Stimulated activated CD8-positive, alpha-beta memory T cell treated with anti-CD3 and anti-CD28 coated beads, Interleukin-7, amount 100 ng/mL, for 1 hour (primary cell): ENCODE data around the gene FNIP1.
"Not testable (repeated sequence)": the region's sequence is repeated elsewhere in the genome, so short reads cannot be mapped to it uniquely, and the experiment has no call there.

Experiments used
- DNase-seq, 2 donors: peaks; one replicate each; pipeline ENCODE4 v3.0.0-alpha.2; 2020; ENCODE audit warnings: low read depth in 2 of 2

Gene FNIP1

GRCh38 chr5:131786900-131787692 lies 9.7 kb downstream of the FNIP1 start:
- no peak for DNase-seq

- DNase-seq = no peak
These were observed 10.8 kb downstream of the FNIP1 start for GRCh38 chr5:131786036-131786435.

GRCh38 chr5:131783874-131784273 lies 12.9 kb downstream of the FNIP1 start:
- DNase-seq = no peak

- no peak for DNase-seq
These were observed 13.5 kb downstream of the FNIP1 start for GRCh38 chr5:131783357-131783756.

- no peak for DNase-seq
These were observed 14.1 kb downstream of the FNIP1 start for GRCh38 chr5:131782717-131783116.

GRCh38 chr5:131778141-131778540 lies 18.7 kb downstream of the FNIP1 start:
- DNase-seq = not testable (repeated sequence)

GRCh38 chr5:131776450-131776849 lies 20.4 kb downstream of the FNIP1 start:
- DNase-seq = no peak

- no peak for DNase-seq
These were observed 22.0 kb downstream of the FNIP1 start for GRCh38 chr5:131774652-131775367.

- DNase-seq = no peak
These were observed 23.0 kb downstream of the FNIP1 start for GRCh38 chr5:131773805-131774204.

GRCh38 chr5:131771692-131772091 lies 25.1 kb downstream of the FNIP1 start:
- no peak for DNase-seq

- no peak for DNase-seq
These were observed 26.9 kb downstream of the FNIP1 start for GRCh38 chr5:131769961-131770360.

- no peak for DNase-seq
These were observed 27.5 kb downstream of the FNIP1 start for GRCh38 chr5:131769336-131769735.

GRCh38 chr5:131767891-131768290 lies 28.9 kb downstream of the FNIP1 start:
- DNase-seq = no peak

- DNase-seq = no peak
These were observed 30.1 kb downstream of the FNIP1 start for GRCh38 chr5:131766689-131767088.

GRCh38 chr5:131765261-131765660 lies 31.6 kb downstream of the FNIP1 start:
- DNase-seq = no peak

GRCh38 chr5:131763968-131764367 lies 32.8 kb downstream of the FNIP1 start:
- DNase-seq = no peak

GRCh38 chr5:131760793-131761192 lies 36.0 kb downstream of the FNIP1 start:
- DNase-seq = no peak

- DNase-seq = no peak
These were observed 37.1 kb downstream of the FNIP1 start for GRCh38 chr5:131759704-131760103.

GRCh38 chr5:131758520-131758900 lies 38.3 kb downstream of the FNIP1 start:
- DNase-seq = no peak

GRCh38 chr5:131757830-131758519 lies 38.8 kb downstream of the FNIP1 start:
- DNase-seq = no peak

GRCh38 chr5:131756942-131757341 lies 39.9 kb downstream of the FNIP1 start:
- DNase-seq = no peak

GRCh38 chr5:131754363-131754762 lies 42.5 kb downstream of the FNIP1 start:
- no peak for DNase-seq

- DNase-seq = no peak
These were observed 45.3 kb downstream of the FNIP1 start for GRCh38 chr5:131751506-131751905.
